GM19239 (cell line): ENCODE data around the gene CBLIF.
"Not testable (repeated sequence)": the region's sequence is repeated elsewhere in the genome, so short reads cannot be mapped to it uniquely, and the experiment has no call there.

Source experiments
- DNase-seq: peaks from one replicate; pipeline ENCODE4 v3.0.0; 2011; ENCODE audit warnings: low spot score; ENCODE audit not compliant: insufficient read length
- FAIRE-seq: peaks from 2 replicates; lab custom pipeline; 2011; peaks lifted over from hg19 to GRCh38; lab: Jason Lieb, UNC

The CBLIF gene

GRCh38 chr11:59849129-59849528 lies 3.8 kb upstream of the CBLIF start:
- DNase-seq (no peak), FAIRE-seq (peak; percentile 52)

- not testable (repeated sequence) for DNase-seq, FAIRE-seq
These were observed 3.1 kb upstream of the CBLIF start for GRCh38 chr11:59848439-59848838.

GRCh38 chr11:59847626-59848025 lies 2.3 kb upstream of the CBLIF start:
- DNase-seq (no peak), FAIRE-seq (no peak)

GRCh38 chr11:59846556-59846955 lies 1.3 kb upstream of the CBLIF start:
- FAIRE-seq (no peak), DNase-seq (no peak)

GRCh38 chr11:59842316-59842715 lies 3.0 kb downstream of the CBLIF start:
- FAIRE-seq, result no peak
- no peak for DNase-seq

GRCh38 chr11:59841514-59841913 lies 3.8 kb downstream of the CBLIF start:
- DNase-seq (peak; percentile 29), FAIRE-seq (peak; percentile 56)

GRCh38 chr11:59839615-59840014 lies 5.7 kb downstream of the CBLIF start:
- FAIRE-seq (no peak), DNase-seq (no peak)

- FAIRE-seq, result no peak
- DNase-seq, result no peak
These were observed 11.7 kb downstream of the CBLIF start for GRCh38 chr11:59833602-59834001.

- FAIRE-seq (no peak), DNase-seq (no peak)
These were observed 15.9 kb downstream of the CBLIF start for GRCh38 chr11:59829358-59829757.

- DNase-seq (no peak), FAIRE-seq (peak; percentile 81)
These were observed 22.2 kb downstream of the CBLIF start for GRCh38 chr11:59822989-59823566.

GRCh38 chr11:59818572-59818971 lies 26.7 kb downstream of the CBLIF start:
- FAIRE-seq (peak; percentile 64), DNase-seq (no peak)

GRCh38 chr11:59816434-59816833 lies 28.9 kb downstream of the CBLIF start:
- not testable (repeated sequence) for FAIRE-seq, DNase-seq

GRCh38 chr11:59815754-59816153 lies 29.5 kb downstream of the CBLIF start:
- FAIRE-seq (no peak), DNase-seq (no peak)

GRCh38 chr11:59814021-59814420 lies 31.3 kb downstream of the CBLIF start:
- FAIRE-seq (no peak), DNase-seq (no peak)

GRCh38 chr11:59813364-59813763 lies 31.9 kb downstream of the CBLIF start:
- no peak for FAIRE-seq

GRCh38 chr11:59812220-59812619 lies 33.1 kb downstream of the CBLIF start:
- DNase-seq (no peak), FAIRE-seq (no peak)

More at GRCh38 chr11:59813364-59813763, 31.9 kb downstream of the CBLIF start:
- DNase-seq, result no peak

GRCh38 chr11:59810911-59811259 lies 34.4 kb downstream of the CBLIF start:
- FAIRE-seq, result no peak
- DNase-seq, result no peak

GRCh38 chr11:59810189-59810910 lies 34.9 kb downstream of the CBLIF start, which contains the start of gene MRPL16:
Gene MRPL16 (minus strand): TSS chr11:59810778. CDS start chr11:59810658, 120 bp downstream.
- peak; percentile 91 for FAIRE-seq
- DNase-seq, result peak; percentile 62

- DNase-seq, result no peak
- FAIRE-seq, result no peak
These were observed 38.2 kb downstream of the CBLIF start for GRCh38 chr11:59807047-59807610.

- no peak for DNase-seq
- no peak for FAIRE-seq
These were observed 41.2 kb downstream of the CBLIF start for GRCh38 chr11:59804061-59804460.

GRCh38 chr11:59802639-59803176 lies 42.6 kb downstream of the CBLIF start:
- FAIRE-seq, result peak; percentile 67
- no peak for DNase-seq
